RCC 7860 (cell line): Measurements from ENCODE around the gene PAX2.

ENCODE experiments used
- DNase-seq: peaks from one replicate; pipeline ENCODE4 v3.0.0-alpha.2; 2015; ENCODE audit warnings: low spot score
- FAIRE-seq: peaks from 2 replicates; lab custom pipeline; 2012; peaks lifted over from hg19 to GRCh38; lab: Jason Lieb, UNC

PAX2 gene

GRCh38 chr10:100781145-100781665 lies 35.8 kb downstream of the PAX2 start:
- no peak for FAIRE-seq
- DNase-seq = no peak

GRCh38 chr10:100782461-100783244 lies 37.3 kb downstream of the PAX2 start:
- DNase-seq = no peak
- FAIRE-seq = no peak

- DNase-seq (no peak), FAIRE-seq (no peak)
These were observed 38.7 kb downstream of the PAX2 start for GRCh38 chr10:100784126-100784525.

GRCh38 chr10:100786591-100786990 lies 41.2 kb downstream of the PAX2 start:
- FAIRE-seq (no peak), DNase-seq (no peak)

- no peak for DNase-seq
- FAIRE-seq = no peak
These were observed 42.9 kb downstream of the PAX2 start for GRCh38 chr10:100788002-100788903.

GRCh38 chr10:100790761-100791208 lies 45.4 kb downstream of the PAX2 start:
- FAIRE-seq = no peak
- DNase-seq = no peak

GRCh38 chr10:100791369-100792058 lies 46.1 kb downstream of the PAX2 start:
- no peak for DNase-seq
- no peak for FAIRE-seq

GRCh38 chr10:100792574-100792973 lies 47.2 kb downstream of the PAX2 start:
- no peak for DNase-seq
- no peak for FAIRE-seq

- FAIRE-seq (no peak), DNase-seq (no peak)
These were observed 47.7 kb downstream of the PAX2 start for GRCh38 chr10:100793055-100793454.

GRCh38 chr10:100799881-100800280 lies 54.5 kb downstream of the PAX2 start:
- no peak for DNase-seq
- FAIRE-seq = no peak

- no peak for FAIRE-seq
- no peak for DNase-seq
These were observed 55.5 kb downstream of the PAX2 start for GRCh38 chr10:100800931-100801330.

- DNase-seq = no peak
- no peak for FAIRE-seq
These were observed 56.8 kb downstream of the PAX2 start for GRCh38 chr10:100802196-100802595.

GRCh38 chr10:100802607-100803006 lies 57.2 kb downstream of the PAX2 start:
- FAIRE-seq (no peak), DNase-seq (no peak)

- FAIRE-seq = no peak
- no peak for DNase-seq
These were observed 58.1 kb downstream of the PAX2 start for GRCh38 chr10:100803492-100803891.

GRCh38 chr10:100803908-100804307 lies 58.5 kb downstream of the PAX2 start:
- no peak for FAIRE-seq
- DNase-seq = no peak

- DNase-seq (no peak), FAIRE-seq (no peak)
These were observed 60.4 kb downstream of the PAX2 start for GRCh38 chr10:100805543-100806355.

- DNase-seq = no peak
- no peak for FAIRE-seq
These were observed 60.9 kb downstream of the PAX2 start for GRCh38 chr10:100806356-100806645.

GRCh38 chr10:100807241-100807951 lies 62.0 kb downstream of the PAX2 start:
- DNase-seq (no peak), FAIRE-seq (no peak)

- FAIRE-seq (no peak), DNase-seq (no peak)
These were observed 63.5 kb downstream of the PAX2 start for GRCh38 chr10:100808876-100809275.
